GM21576 (cell line): Measurements from ENCODE around the gene CDKAL1.

Experiments
- ATAC-seq: cut with Tn5 transposase; IDR thresholded peaks from one replicate; pipeline ENCODE4 v1.9.1; 2021; ENCODE audit warnings: mild to moderate bottlenecking, moderate library complexity; ENCODE audit not compliant: unreplicated experiment

Gene CDKAL1

GRCh38 chr6:20670750-20671149 is 136.5 kb downstream of the CDKAL1 start:
- ATAC-seq = no peak

- ATAC-seq = no peak
Measured at GRCh38 chr6:20672038-20672437, 137.8 kb downstream of the CDKAL1 start.

GRCh38 chr6:20673458-20673857 is 139.2 kb downstream of the CDKAL1 start:
- ATAC-seq = no peak

GRCh38 chr6:20674664-20675063 is 140.4 kb downstream of the CDKAL1 start:
- ATAC-seq = no peak

- ATAC-seq = no peak
Measured at GRCh38 chr6:20678831-20679352, 144.6 kb downstream of the CDKAL1 start.

- peak; percentile 74 for ATAC-seq
Measured at GRCh38 chr6:20680697-20681165, 146.5 kb downstream of the CDKAL1 start.

- ATAC-seq = peak; percentile 40
Measured at GRCh38 chr6:20681243-20681684, 147.0 kb downstream of the CDKAL1 start.

GRCh38 chr6:20684474-20684873 is 150.2 kb downstream of the CDKAL1 start:
- no peak for ATAC-seq

- no peak for ATAC-seq
Measured at GRCh38 chr6:20686142-20686541, 151.9 kb downstream of the CDKAL1 start.

- peak; percentile 46 for ATAC-seq
Measured at GRCh38 chr6:20687494-20687893, 153.2 kb downstream of the CDKAL1 start.

- peak; percentile 90 for ATAC-seq
Measured at GRCh38 chr6:20688710-20689500, 154.6 kb downstream of the CDKAL1 start.

GRCh38 chr6:20691185-20691584 is 156.9 kb downstream of the CDKAL1 start:
- ATAC-seq = no peak

GRCh38 chr6:20692023-20692422 is 157.8 kb downstream of the CDKAL1 start:
- ATAC-seq = no peak

GRCh38 chr6:20693466-20694063 is 159.3 kb downstream of the CDKAL1 start:
- ATAC-seq = no peak

- no peak for ATAC-seq
Measured at GRCh38 chr6:20696676-20697075, 162.4 kb downstream of the CDKAL1 start.

GRCh38 chr6:20698675-20699074 is 164.4 kb downstream of the CDKAL1 start:
- no peak for ATAC-seq

- no peak for ATAC-seq
Measured at GRCh38 chr6:20699402-20699801, 165.1 kb downstream of the CDKAL1 start.

GRCh38 chr6:20700375-20700774 is 166.1 kb downstream of the CDKAL1 start:
- ATAC-seq = no peak

- ATAC-seq = no peak
Measured at GRCh38 chr6:20702366-20702765, 168.1 kb downstream of the CDKAL1 start.

- ATAC-seq = no peak
Measured at GRCh38 chr6:20703049-20703448, 168.8 kb downstream of the CDKAL1 start.

- ATAC-seq = no peak
Measured at GRCh38 chr6:20704325-20705025, 170.2 kb downstream of the CDKAL1 start.
